Dedifferentiated amniotic fluid mesenchymal stem cell (primary cell): Measurements from ENCODE around the gene ISYNA1.
A peak's percentile ranks its signal among the peaks of the same experiment; 100 is the strongest.

ENCODE experiments used
- DNase-seq: peaks from one replicate; pipeline ENCODE4 v3.0.0-alpha.2; 2016; ENCODE audit errors: extremely low spot score

ISYNA1 gene

DNA sequence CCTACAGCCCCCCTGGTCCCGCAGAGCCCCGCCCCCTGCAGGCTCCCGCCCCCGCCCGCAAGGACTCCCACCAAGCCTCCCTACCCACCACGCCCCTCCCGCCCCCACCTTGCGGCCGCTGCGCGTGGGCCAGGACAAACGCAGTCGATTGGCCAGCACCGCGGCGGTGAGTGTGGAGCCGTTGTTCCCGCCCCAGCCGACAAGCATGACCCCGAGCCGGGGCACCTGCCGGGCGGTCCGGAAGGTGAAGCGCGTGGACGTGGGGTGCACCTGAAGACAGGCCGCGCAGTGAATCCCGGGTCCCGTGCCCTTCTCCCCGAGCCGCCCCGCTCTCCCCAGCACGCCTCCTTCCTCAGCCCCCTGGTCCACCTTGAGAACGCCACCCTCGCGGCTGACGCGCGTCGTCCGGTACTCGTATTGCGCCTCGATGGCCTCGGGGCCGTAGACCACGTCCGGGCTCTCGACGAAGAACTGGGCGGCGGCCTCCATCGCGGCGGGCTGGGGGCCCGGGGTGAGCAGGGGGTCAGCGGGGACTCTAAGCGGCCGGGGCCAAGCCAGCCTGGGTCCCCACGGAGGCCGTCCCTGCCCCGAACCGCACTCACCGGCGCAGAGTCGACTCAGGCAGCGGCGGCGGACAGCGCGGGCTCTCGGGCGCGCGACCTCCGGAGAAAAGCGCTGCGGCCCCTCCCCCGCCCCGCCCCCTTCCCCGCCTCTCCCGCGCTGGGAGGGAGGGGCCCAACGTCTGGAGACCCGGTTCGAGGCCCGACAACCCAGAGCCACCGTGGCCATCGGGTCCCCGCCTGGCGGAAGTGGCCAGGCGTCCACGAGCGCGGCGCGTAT, at the start of gene ISYNA1:
Gene ISYNA1 (minus strand): TSS at position 643 of the 840 bp plus-strand sequence. CDS start 154 bp downstream, at position 489.
- no peak for DNase-seq

DNA sequence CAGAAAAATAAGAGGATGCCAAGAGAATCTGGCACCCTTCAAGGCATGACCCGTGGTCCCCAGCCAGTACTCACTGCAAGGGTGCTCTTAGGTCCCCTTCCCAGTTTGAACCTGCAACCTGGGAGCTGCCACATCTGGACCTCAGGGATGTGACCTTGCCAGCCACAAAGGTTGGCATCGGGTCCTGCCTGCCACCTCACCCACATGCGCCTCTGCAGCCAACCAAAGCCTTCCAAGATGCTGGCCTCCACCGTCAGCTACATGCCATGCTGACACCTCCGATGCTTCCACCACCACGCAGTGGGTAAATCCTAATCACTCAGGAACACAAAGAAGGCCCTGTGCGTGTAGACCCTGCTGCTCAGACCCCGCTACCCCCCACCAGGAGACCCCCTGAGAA, 48.8 kb upstream of the ISYNA1 start:
- DNase-seq, result no peak

DNA sequence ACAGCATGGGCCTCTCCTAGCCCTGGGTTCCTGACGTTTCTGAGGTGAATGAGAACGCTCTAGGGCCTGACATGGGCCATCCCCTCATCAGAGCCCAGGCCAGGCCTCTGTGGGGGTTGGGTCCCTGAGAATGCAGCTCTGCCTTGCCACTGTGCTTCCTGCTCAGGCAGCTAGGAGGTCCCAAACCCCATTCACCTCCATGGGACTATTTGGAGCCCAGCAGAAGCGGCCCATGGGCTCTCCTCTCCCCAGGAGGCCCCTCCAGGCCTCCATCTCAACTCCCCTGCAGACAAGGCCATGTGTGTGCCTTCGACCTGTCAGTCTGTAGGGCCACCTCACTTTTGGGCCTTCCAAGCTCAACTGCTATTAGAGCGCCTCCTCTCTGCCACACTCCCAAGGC, 47.1 kb upstream of the ISYNA1 start:
- no peak for DNase-seq

DNA sequence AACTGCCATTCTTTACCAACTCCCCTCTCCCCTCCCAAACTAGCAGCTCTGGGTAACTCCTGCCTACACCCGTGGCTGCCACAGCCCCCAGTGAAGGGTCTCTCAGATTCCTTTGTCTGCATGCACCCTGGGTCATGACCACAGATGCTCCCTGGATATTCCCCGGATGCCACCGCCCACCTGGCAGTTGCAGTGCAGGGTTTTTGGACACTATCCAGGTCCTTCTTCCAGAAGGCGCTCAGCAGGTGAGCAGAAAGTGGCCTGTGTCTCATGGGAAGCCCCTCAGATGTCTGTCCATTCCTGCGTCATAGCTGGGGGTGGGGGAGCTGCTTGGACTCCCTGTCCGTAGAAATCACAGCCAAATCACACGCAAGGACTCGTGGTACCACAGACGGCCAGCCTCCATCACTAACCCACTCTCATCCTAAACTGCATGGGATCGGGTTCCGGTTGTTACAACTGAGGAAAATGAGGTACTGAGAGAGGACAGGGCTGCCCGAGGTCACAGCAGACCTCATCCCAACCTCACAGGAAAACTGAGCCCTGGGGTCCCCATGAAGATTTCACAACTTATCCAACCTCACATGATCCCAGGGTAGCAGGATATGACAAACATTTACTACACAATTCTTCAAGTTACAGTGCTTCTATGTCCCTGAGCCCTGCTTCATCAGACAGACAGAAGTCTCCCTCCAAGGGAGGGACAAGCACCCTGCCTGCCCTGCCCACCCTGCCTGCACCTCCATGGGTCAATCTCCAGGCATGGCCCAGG, 45.4 kb upstream of the ISYNA1 start:
- no peak for DNase-seq

DNA sequence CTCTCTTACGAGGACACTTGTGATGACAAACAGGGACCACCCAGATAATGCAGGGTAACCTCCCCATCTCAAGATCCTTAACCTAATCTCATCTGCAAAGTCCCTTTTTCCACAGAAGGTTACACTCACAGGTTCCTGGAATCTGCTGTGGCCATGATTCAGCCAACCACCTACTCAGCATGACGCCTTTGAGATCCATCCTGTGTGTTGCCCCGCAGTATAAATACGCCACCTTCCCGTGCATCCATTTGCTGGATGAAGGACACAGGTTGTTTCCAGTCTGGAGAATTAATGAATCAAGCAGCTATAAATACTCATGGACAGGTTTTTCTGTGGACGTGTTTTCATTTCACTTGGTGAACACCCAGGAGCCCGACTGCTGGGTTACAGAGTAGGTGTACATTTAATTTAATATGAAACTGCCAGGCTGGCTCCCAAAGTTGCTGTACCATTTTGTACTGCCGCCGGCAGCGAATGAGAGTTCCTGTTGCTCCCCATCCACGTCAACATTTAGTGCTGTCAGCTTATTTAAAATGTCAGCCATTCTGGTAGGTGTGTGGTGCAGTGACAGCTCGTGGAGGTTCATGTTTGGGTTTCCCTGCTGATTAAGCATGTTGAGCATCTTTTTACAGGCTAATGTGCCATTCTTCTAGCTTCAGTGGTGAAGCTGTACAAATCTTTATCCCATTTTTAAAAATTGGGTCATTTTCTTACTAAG, 43.7 kb upstream of the ISYNA1 start:
- DNase-seq, result no peak

DNA sequence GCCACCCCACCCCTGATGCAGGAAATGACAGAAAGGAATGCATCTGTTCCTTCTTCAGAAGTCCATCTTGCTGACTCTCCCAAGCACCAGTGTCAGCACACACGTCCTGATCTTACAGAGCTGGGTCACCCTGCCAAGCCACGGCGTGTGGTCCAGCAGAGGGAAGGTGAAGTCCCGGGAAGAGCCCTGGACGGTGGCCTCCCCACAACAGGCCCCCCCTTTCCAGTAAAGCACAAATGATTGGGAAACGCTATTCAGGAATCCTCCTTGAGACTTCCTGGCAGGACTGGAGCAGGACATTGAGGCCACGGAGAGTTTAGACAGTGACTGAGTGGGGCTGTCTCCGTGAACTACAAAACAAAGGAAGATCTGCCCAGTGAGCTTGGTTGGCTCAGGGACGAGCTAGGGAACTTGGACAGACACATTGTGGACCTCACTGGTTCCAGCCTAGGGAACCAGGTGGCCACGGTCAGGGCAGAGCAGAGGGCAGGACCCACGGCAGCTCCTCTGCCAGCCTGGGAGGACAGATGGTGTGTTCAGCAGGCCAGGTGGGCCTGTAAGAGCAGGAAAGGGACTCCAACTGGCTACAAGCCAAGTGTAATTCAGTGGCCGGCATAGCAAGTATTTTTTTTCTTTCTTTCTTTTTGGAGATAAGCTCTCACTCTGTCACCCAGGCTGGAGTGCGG, 42.2 kb upstream of the ISYNA1 start:
- DNase-seq, result peak; percentile 24

DNA sequence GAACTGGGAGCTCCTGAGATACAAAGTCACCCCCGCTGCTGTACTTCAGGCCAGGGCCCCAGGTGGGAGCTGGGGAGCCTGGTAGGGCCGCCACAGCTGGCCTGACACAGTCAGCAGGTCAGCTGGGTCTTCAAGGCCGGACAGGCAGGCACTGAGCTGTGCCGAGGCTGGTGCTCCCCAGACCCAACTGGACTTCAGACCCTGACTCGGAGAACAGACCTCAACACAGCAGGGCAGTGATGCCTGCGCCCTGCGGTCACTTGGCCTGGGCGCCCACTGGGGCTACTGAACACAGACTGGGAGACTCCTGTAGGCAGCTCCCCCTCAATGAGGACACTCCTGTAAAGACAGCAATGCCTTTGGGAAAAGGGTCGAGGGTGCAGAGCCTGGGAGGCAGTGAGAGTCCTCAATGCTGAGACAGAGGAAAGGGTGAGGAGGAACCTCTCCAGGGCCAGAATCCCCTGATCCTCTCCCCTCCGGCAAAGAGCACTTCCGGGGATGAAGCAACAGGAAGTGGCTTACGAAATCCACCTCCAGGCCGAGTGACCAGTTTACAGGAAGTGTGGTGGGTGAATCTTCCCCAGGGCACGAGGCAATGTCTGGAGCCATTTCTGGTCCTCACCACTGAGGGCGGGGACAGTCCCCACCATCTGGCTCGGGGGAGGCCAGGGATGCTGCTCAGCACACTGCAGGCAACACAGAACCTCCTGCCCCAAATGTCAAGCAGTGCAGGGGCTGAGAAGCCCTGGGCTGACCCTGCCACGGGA, 40.8 kb upstream of the ISYNA1 start:
- DNase-seq, result peak; percentile 81

DNA sequence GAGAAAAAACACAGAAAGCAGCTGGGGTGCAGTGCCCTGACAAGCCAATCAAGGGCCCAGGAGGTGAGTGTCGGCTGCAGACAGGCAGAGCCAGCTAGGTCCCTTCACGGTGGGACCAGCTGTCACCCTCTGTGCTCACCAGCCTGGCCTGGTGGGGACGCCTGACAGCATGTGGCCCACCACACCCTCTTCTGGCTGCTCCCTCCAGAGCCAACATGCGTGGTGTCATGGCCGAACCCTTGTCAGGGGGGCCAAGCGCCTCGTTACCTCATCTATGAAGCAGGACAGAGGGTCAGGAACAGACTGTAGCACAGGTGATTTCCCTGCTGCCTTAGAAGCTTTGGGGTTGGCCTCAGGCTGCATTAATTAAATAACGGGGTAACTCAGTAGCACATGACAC, 40.0 kb upstream of the ISYNA1 start:
- no peak for DNase-seq

DNA sequence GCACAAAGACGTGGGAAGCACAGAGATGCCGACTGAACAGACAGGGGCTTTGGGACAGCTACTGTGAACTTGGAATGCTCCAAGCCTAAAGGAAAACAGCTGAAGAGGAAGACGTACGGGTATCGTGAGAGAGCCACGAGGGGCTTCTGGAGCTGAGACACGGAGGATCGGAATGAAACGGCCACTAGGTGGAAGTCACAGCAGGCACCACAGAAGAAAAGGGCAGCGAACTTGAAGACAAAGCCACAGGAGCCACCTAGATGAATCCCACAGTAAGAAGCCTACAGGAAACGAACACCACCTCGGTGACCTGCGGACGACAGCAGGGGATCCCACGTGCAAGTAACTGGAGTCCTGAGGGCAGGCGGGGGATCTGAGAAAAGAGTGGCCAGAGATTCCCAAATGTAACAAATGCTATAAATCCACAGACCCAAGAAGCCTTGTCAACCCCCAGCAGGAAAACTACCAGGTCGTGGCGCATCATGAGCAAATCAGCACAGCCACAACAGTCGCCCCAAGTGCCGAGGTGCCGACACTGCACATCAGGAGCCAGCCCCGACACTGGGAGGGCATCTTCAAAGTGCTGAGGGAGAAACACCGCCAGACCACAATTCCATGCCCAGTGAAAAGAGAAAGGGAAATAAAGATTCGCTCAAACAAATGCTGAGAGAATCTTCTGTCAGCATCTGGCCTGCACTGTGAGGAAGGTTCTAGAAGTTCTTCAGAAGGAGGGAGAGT, 39.3 kb upstream of the ISYNA1 start:
- DNase-seq, result no peak

DNA sequence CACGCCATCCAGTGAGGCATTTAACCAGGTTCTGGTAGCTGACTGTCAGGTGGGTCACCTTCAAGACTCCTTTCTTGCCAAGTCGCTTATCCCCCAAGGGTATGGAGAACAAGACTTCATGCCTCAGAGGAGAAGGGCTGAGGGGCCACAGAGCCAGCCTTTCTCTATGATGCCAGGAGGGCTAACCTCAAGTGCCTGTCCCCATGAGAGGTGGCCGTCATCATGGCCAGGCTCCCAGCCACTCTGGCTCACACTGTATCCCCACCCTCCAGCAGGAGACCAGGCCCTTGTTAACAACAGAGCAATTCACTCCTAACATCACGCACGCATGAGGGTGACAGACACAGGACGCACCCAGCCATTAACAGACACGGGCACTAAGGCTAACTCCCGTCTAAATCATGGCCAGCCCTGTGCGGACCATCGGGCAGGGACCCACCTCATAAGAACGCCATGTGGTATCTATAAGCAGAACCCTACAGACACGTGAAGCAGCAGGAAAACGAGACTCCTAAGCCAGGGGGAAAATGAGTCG, 38.6 kb upstream of the ISYNA1 start:
- no peak for DNase-seq

DNA sequence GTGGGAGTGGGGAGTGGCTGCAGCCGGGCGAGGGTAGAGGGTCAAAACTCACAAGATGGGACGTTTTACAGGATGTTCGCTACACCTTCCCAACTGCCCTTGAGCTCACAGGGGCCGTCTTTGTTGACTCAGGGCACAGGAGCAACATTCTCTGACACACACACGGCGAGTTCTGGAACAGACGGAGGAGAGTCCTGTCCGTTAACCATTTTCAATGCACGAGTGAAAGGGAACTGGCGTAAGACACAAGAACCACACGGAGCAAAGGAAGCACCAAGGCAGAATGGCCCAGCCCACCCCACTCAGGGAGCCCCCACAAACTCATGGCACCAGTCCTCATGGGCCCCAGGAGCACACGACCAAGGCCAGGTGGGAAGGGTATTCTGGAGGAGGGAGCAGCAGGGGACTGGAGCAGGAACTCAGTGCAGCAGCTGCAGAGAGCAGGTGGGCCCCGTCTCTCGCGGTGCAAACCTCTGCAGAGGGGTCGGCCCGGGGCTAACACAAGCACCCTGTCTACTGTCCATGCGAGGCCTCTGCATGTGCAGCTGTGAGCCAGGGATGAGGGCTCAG, 37.9 kb upstream of the ISYNA1 start:
- no peak for DNase-seq

DNA sequence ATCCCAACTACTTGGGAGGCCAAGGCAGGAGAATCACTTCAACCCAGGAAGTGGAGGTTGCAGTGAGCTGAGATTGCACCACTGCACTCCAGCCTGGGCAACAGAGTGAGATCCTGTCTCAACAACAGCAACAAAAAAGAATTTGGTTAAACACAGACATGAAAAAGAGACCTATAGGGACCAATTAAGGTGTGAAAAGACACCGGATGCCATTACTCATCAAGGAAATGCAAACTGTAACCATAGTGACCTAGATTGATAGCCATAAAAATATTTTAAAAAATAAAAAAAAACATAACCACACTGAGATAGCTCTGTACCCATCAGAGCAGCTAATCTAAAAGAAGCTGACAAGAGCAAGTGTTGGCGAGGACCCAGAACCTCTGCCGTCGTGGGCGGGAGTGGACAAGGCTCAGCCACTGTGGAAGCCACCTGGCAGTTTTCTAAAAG, 37.1 kb upstream of the ISYNA1 start:
- DNase-seq, result no peak

DNA sequence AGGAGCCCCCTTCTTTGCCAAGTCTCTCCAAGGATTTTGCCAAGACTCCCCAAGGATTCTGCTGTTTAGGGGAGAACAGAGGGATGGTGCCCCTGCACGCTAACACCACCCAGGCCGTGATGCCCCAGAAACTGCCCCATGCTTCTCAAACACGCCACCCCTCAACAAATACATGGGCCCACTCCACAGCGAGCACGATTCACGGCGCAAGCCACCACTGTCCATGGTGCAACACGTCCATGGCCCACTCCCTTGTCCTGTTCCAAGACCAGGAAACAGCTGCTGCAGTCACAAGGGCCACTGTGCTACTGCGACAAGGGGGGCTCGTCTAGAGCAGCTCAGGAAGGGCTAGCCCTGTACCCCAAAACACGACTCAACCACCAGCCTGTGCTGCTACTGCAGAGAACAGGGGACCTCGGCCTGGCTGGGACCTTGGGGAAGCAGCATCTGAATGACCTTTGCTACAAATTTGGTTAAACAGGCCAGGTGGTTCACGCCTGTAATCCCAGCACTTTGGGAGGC, 36.5 kb upstream of the ISYNA1 start:
- DNase-seq, result no peak

DNA sequence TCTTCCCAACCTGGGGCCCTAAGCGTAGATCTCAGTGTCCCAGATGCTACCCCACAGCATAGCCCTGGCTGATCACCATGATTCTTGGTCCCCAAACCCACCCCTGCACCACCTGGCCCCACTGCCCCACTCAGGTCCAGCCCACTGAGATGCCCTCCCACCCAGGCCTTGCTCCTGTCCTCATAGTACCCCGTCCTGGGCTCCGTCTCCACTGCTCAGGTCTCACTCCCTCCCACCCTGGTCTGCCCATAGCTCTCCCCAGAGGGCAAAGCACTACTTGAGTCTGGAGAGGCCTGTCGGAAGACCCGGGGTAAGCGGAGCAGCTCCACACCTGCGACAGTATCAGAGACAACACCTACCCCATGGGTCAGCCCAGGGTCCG, 35.8 kb upstream of the ISYNA1 start:
- DNase-seq, result no peak

DNA sequence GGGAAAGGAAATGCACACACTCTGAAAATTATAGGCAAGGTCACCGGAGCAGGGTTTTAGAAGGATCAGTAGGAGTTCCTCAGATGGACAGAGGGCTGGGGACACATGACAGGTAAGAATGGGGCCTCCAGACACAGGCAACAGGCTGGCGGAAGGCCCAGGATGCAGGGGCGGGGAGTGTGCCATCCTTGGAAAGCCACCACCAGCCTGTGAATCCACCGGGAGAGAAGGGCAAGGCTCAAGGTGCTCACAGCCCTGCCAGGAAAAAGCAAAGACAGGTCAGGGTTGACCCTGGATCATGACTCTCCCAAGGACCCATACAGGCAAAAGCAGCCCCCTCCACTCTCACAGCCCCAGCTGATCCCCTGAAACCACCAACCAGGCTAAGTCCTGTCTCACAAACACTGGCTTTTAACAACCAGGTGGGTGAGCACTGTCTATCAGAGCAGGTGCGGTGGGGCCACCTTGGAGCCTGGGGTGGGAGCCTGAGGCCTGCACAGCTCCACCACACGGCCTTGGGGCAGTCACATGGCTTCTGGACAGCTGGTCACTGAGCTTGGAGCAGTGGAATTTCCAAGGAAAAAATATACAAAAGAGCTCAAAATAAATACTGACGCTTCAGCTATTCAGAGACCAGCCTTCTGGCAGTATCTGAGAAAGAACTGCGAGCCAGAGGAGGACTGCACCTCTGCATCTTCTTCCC, 35.2 kb upstream of the ISYNA1 start:
- no peak for DNase-seq

DNA sequence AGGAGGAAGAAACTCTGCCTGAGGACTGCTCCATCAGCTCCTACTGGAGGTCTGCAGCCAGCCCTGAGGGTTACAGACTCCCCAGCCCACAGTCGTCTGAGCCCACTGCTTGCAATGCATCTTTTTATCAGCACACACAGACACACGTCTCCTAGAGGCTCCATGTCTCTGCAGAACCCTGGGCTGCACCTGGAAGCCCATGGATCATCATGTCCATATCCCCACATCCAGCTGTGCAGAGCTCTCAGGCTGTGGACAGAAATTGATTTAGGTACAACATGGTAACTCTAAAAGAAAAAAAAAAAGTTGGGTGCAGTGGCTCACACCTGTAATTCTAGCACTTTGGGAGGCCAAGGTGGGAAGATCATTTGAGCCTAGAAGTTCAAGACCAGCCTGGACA, 32.9 kb upstream of the ISYNA1 start:
- no peak for DNase-seq

DNA sequence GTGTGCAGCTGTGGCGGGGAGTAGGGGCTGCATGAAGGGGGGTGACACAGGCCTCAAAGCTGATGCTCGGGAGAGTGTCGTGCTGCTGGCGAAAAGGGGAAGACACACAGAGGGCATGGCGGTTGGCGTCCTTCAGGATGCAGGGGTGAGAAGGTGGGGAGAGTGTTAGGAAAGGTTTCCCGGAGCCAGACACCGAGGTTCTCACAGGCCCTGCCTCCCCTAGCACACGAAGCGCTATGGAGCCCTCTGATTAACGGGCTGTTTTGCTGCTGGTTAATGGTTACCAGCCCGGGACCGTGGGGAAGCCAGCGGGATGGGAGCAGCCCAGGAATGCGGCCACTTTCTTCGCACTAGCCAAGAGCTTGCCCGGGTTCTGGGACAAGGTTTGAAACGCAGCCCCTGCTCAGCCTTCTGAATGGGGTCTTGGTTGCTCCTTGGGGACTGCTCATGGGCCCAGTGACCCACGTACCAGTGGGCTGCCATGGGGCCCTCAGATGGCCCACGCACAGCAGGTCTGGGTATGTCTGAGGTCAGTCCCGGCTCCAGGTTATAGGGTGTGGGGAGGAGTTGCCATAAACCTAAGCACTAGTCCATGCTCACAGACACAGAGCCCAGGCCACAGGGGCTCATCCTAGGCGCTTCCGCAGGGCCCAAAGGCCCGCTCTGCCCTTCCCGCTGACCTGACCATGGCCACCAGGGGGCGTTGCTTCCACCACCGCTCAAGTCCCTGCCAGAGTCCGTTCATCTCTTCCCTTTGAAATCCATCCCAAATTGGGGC, 31.3 kb upstream of the ISYNA1 start:
- DNase-seq, result peak; percentile 37

DNA sequence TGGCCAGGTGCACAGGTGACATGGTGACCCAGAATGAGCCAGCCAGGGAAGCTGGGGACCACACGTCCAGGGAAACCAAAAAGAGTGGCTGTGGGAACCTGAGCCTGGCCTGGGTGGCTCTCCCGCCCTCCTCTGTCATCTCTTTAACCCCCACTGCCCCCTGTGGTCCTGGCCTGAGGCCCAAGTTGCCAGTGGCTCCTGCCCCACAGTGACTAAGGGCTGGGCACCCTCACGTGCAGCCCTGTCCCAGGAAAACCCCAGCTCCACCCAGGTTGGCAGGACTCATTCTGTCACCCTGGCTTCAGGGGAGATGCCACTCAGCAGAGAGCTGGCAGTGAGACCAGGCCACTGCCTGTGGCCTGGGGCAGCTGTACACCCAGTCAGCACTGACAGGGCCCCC, 30.6 kb upstream of the ISYNA1 start:
- no peak for DNase-seq
